ENCODE measurements around the gene SYNGR1. TPM values are rescaled to one million over a fixed set of nuclear protein-coding genes. Genes with fewer than 3 reads are reported as not detected.

SYNGR1 gene
- total RNA-seq, 4 donors from 2014 or later, result 13.3 to 35.5 (median 21.5) TPM

- H3K4me3 ChIP-seq, result no peak overlapping the region
- H3K4me1 ChIP-seq, result no peaks in the 10 kb centered on the region
- H3K27me3 ChIP-seq, result no peaks in the 10 kb centered on the region
- TF ChIP-seq CTCF (IDR thresholded peaks at IDR 0.05), result no peak
- no peak for TF ChIP-seq POLR2A (IDR thresholded peaks at IDR 0.05)
- DNase-seq, result no peak
- WGBS, 2 donors, result 91 to 92% methylated on average over 6 of the region's 6 CpGs
- peaks cover 36 to 100% (median 38%) of the 10 kb centered on the region in 3 donors for H3K36me3 ChIP-seq
- no peak overlapping the region for H3K27ac ChIP-seq
- H3K9me3 ChIP-seq, result no peaks in the 10 kb centered on the region
- intact Hi-C loops (cut with DNase I), result no loop called here
Measured at GRCh38 chr22:39422721-39423120, 72.9 kb downstream of the SYNGR1 start.

GRCh38 chr22:39423976-39424375, 74.2 kb downstream of the SYNGR1 start:
- intact Hi-C loops (cut with DNase I), result no loop called here
- no peaks in the 10 kb centered on the region for H3K9me3 ChIP-seq
- DNase-seq, result no peak
- no peaks in the 10 kb centered on the region for H3K4me1 ChIP-seq
- H3K4me3 ChIP-seq, result no peak overlapping the region
- no peak overlapping the region for H3K27ac ChIP-seq
- no peaks in the 10 kb centered on the region for H3K27me3 ChIP-seq
- 93 to 95% methylated on average over 3 of the region's 3 CpGs for WGBS, 2 donors
- H3K36me3 ChIP-seq, result peaks cover 31 to 100% (median 42%) of the 10 kb centered on the region in 3 donors
- TF ChIP-seq POLR2A (IDR thresholded peaks at IDR 0.05) (no peak), CTCF (IDR thresholded peaks at IDR 0.05) (no peak)

- peaks cover 5 to 15% (median 8%) of the 10 kb centered on the region in 3 donors for H3K4me1 ChIP-seq
- 97 to 98% methylated on average over 8 to 15 of the region's 20 CpGs for WGBS, 2 donors
- H3K9me3 ChIP-seq, result no peaks in the 10 kb centered on the region
- peaks cover 23 to 100% (median 41%) of the 10 kb centered on the region in 3 donors for H3K36me3 ChIP-seq
- no peak for DNase-seq
- no peak overlapping the region for H3K27ac ChIP-seq
- intact Hi-C loops (cut with DNase I), result no loop called here
- H3K4me3 ChIP-seq, result no peak overlapping the region
- no peaks in the 10 kb centered on the region for H3K27me3 ChIP-seq
- TF ChIP-seq CTCF (IDR thresholded peaks at IDR 0.05) (no peak), POLR2A (IDR thresholded peaks at IDR 0.05) (no peak)
Measured at GRCh38 chr22:39426380-39427043, 76.7 kb downstream of the SYNGR1 start.

- Histone ChIP-seq H3K27ac (peak overlapping the region in 1 of 4 donors; percentile 14), H3K4me3 (no peak overlapping the region), H3K27me3 (no peaks in the 10 kb centered on the region), H3K9me3 (no peaks in the 10 kb centered on the region), H3K36me3 (peaks cover 30 to 100% (median 30%) of the 10 kb centered on the region in 3 donors), H3K4me1 (peaks cover 11 to 25% (median 14%) of the 10 kb centered on the region in 3 donors)
- TF ChIP-seq POLR2A (IDR thresholded peaks at IDR 0.05), result no peak
- TF ChIP-seq CTCF (IDR thresholded peaks at IDR 0.05), result no peak
- intact Hi-C loops (cut with DNase I), result no loop called here
- 77 to 78% methylated on average over 7 to 9 of the region's 13 CpGs for WGBS, 2 donors
- no peak for DNase-seq
Measured at GRCh38 chr22:39427751-39428596, 78.2 kb downstream of the SYNGR1 start.

GRCh38 chr22:39428597-39429071, 78.8 kb downstream of the SYNGR1 start:
- Histone ChIP-seq H3K27ac (peak overlapping the region in 1 of 4 donors; percentile 5), H3K9me3 (no peaks in the 10 kb centered on the region), H3K4me3 (no peak overlapping the region), H3K27me3 (no peaks in the 10 kb centered on the region), H3K36me3 (peaks cover 30 to 100% (median 32%) of the 10 kb centered on the region in 3 donors), H3K4me1 (peaks cover 11 to 25% (median 14%) of the 10 kb centered on the region in 3 donors)
- TF ChIP-seq CTCF (IDR thresholded peaks at IDR 0.05) (no peak), POLR2A (IDR thresholded peaks at IDR 0.05) (no peak)
- intact Hi-C loops (cut with DNase I), result no loop called here
- 66 to 76% methylated on average over 4 to 5 of the region's 10 CpGs for WGBS, 2 donors
- DNase-seq, result no peak

All from esophagus squamous epithelium (tissue), 5 donors.